ENCODE results near the gene SETD4. TPM values are rescaled to one million over a fixed set of nuclear protein-coding genes. Genes with fewer than 3 reads are reported as not detected.
"Not testable (repeated sequence)": the region's sequence is repeated elsewhere in the genome, so short reads cannot be mapped to it uniquely, and the experiment has no call there.

SETD4 gene
- total and polyA plus RNA-seq, 2 of the 8 experiments (the other 6 are each of a cell fraction or from before 2014, with no cell fraction given): 20.1 to 46.6 TPM

DNA sequence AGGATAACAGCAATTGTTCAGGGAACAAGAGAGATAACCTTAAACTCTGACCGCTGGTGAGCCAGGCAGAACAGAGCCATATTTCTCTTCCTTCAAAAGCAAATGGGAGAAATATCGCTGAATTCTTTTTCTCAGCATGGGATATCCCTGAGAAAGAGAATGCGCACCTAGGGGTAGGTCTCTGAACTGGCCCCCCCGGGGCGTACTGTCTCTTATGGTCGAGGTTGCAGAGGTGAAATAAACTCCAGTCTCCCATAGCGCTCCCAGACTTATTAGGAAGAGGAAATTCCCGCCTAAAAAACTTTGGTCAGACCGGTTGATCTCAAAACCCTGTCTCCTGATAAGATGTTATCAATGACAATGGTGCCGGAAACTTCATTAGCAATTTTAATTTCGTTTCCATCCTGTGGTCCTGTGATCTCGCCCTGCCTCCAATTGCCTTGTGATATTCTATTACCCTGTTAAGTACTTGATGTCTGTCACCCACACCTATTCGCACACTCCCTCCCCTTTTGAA lies 39.4 kb upstream of the SETD4 start:
- not testable (repeated sequence) for H3K9me3 ChIP-seq (ENCODE audit: insufficient read depth in 2 of 2, low read depth in 1 of 2, low read length in 1 of 2); H3K23ac ChIP-seq (ENCODE audit: insufficient read length); H3K23me2 ChIP-seq (ENCODE audit: low read depth, low read length); H2AFZ ChIP-seq (ENCODE audit: low read length); H3K36me3 ChIP-seq (ENCODE audit: control insufficient read depth in 2 of 4, insufficient read depth in 4 of 4, low read length in 3 of 4); H3K79me2 ChIP-seq (ENCODE audit: control insufficient read depth in 1 of 2, insufficient read depth in 2 of 2, low read length in 2 of 2); H3K4ac ChIP-seq (replicated peaks; ENCODE audit: insufficient read length, low read depth, low read length); H4K20me1 ChIP-seq (replicated peaks in 1 of 2; ENCODE audit: control insufficient read depth in 1 of 2, insufficient read depth in 2 of 2, low read length in 2 of 2); H4K5ac ChIP-seq (ENCODE audit: insufficient read length, low read depth, low read length); H2BK5ac ChIP-seq (ENCODE audit: low read depth, low read length); H3K56ac ChIP-seq (replicated peaks; ENCODE audit: insufficient read length, low read depth, low read length); H3K18ac ChIP-seq (ENCODE audit: extremely low read depth, low read length); H2BK15ac ChIP-seq (ENCODE audit: low read length); H3K27me3 ChIP-seq (replicated peaks in 1 of 4; ENCODE audit: control insufficient read depth in 3 of 4, extremely low read depth in 1 of 4, insufficient read depth in 3 of 4, low read length in 3 of 4); H2BK20ac ChIP-seq (ENCODE audit: low read length); H2BK12ac ChIP-seq (ENCODE audit: low read depth, low read length); H3K9ac ChIP-seq (replicated peaks in 1 of 4; ENCODE audit: extremely low read depth in 1 of 4, low read depth in 3 of 4, low read length in 3 of 4); H4K8ac ChIP-seq (ENCODE audit: extremely low read depth, insufficient read depth, low read length); H3K79me1 ChIP-seq (ENCODE audit: low read depth, low read length); H4K91ac ChIP-seq (replicated peaks; ENCODE audit: insufficient read length, low read length); H2AK5ac ChIP-seq (ENCODE audit: low read depth, low read length); H3K27ac ChIP-seq (ENCODE audit: low read depth, low read length); H2BK120ac ChIP-seq (replicated peaks; ENCODE audit: low read depth, low read length); H3K14ac ChIP-seq (ENCODE audit: insufficient read length)
- DNase-seq (ENCODE audit: low read depth in 1 of 2, low spot score in 2 of 2) (peak; percentile 34 to 57), FAIRE-seq (peak; percentile 19)
- Histone ChIP-seq H3K4me3 (ENCODE audit: extremely low read depth in 1 of 4, insufficient read depth in 2 of 4, low read depth in 3 of 4, low read length in 4 of 4) (peak overlapping the region in 1 of 4 experiments; percentile 46; a peak in 1 of 8 replicates), H3K4me2 (ENCODE audit: insufficient read depth in 1 of 2, low read depth in 2 of 2, low read length in 2 of 2) (0 out of 4 replicates have a peak overlapping the region, but pooled peaks of 1 of the 2 experiments have one; percentile 44), H3K4me1 (replicated peaks in 1 of 4; ENCODE audit: control insufficient read depth in 3 of 4, insufficient read depth in 4 of 4, low read length in 3 of 4) (peaks cover 10 to 35% (median 17%) of the 10 kb centered on the region in 4 experiments; a peak in 5 of 7 replicates)
- ChIA-PET POLR2A (ENCODE audit: partially characterized antibody) (interaction anchor here (0.9 to 2.3 kb wide), 4 partner anchors 8 to 15 kb away, joined by 3 to 19 read pairs (median 7); no protein-coding TSS in a partner anchor), CTCF (ENCODE audit: partially characterized antibody) (interaction anchor here (0.9 to 1.0 kb wide), 3 partner anchors 15 to 229 kb away, joined by 3 read pairs; no protein-coding TSS in a partner anchor)
- WGBS, 2 experiments (ENCODE audit: extremely low coverage in 1 of 2, insufficient coverage in 1 of 2, insufficient read length in 1 of 2, insufficient replicate concordance in 2 of 2, low coverage in 1 of 2, low lambda C conversion rate in 2 of 2, missing lambda C conversion rate in 1 of 2): 1% methylated on average over 13 of the region's 13 CpGs; no CpG with 5 or more reads in 1 of the 2 experiments
- TF ChIP-seq, protein P1, sequence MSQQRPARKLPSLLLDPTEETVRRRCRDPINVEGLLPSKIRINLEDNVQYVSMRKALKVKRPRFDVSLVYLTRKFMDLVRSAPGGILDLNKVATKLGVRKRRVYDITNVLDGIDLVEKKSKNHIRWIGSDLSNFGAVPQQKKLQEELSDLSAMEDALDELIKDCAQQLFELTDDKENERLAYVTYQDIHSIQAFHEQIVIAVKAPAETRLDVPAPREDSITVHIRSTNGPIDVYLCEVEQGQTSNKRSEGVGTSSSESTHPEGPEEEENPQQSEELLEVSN (IDR thresholded peaks at IDR 0.05): peak; percentile 63
